DOHH2 (cell line): ENCODE measurements around the gene SLC7A5.
"Not testable (repeated sequence)": the region's sequence is repeated elsewhere in the genome, so short reads cannot be mapped to it uniquely, and the experiment has no call there.

Experiments used
- CTCF ChIP-seq: fragments of 200-600 bp; sonication (generic); IDR thresholded peaks from one replicate; pipeline ENCODE4 v1.5.1; 2014; ENCODE audit warnings: antibody characterized with exemption, mild to moderate bottlenecking, low read depth, low read length; ENCODE audit not compliant: poor library complexity, severe bottlenecking
- EZH2phosphoT487 ChIP-seq: fragments of 200-600 bp; sonication (generic); IDR thresholded peaks from 2 replicates; pipeline ENCODE4 v1.6.1; 2017; ENCODE audit warnings: borderline replicate concordance, mild to moderate bottlenecking, antibody characterized with exemption, low read length, moderate library complexity, mixed read lengths

- not testable (repeated sequence) for TF ChIP-seq CTCF, EZH2phosphoT487
Measured at GRCh38 chr16:87788730-87789436, 80.4 kb downstream of the SLC7A5 start.
